GM19193 (cell line): ENCODE results near the gene SHF.

Experiments
- POLR2A ChIP-seq: IDR thresholded peaks from 4 replicates; pipeline ENCODE4 v1.6.1; 2011; ENCODE audit not compliant: insufficient read depth, insufficient read length; ENCODE audit errors: extremely low read depth

Gene SHF

GRCh38 chr15:45167631-45168205 lies 20.0 kb downstream of the SHF start:
- TF ChIP-seq POLR2A, result no peak

- peak; percentile 62 for TF ChIP-seq POLR2A
Observed at GRCh38 chr15:45166834-45167630, 20.7 kb downstream of the SHF start.

- TF ChIP-seq POLR2A, result no peak
Observed at GRCh38 chr15:45165536-45165935, 22.2 kb downstream of the SHF start.

- no peak for TF ChIP-seq POLR2A
Observed at GRCh38 chr15:45164914-45165313, 22.9 kb downstream of the SHF start.

GRCh38 chr15:45163508-45163856 lies 24.3 kb downstream of the SHF start:
- no peak for TF ChIP-seq POLR2A

GRCh38 chr15:45162771-45163507 lies 24.8 kb downstream of the SHF start:
- no peak for TF ChIP-seq POLR2A

- TF ChIP-seq POLR2A, result no peak
Observed at GRCh38 chr15:45161666-45162065, 26.1 kb downstream of the SHF start.

- no peak for TF ChIP-seq POLR2A
Observed at GRCh38 chr15:45157974-45158373, 29.8 kb downstream of the SHF start.

GRCh38 chr15:45156744-45157455 lies 30.9 kb downstream of the SHF start:
- TF ChIP-seq POLR2A, result no peak

GRCh38 chr15:45155739-45156138 lies 32.0 kb downstream of the SHF start:
- no peak for TF ChIP-seq POLR2A

GRCh38 chr15:45151998-45152828 lies 35.6 kb downstream of the SHF start:
- no peak for TF ChIP-seq POLR2A

- TF ChIP-seq POLR2A, result no peak
Observed at GRCh38 chr15:45150997-45151396, 36.8 kb downstream of the SHF start.

GRCh38 chr15:45150481-45150880 lies 37.3 kb downstream of the SHF start:
- no peak for TF ChIP-seq POLR2A

GRCh38 chr15:45149060-45149459 lies 38.7 kb downstream of the SHF start:
- no peak for TF ChIP-seq POLR2A
